Mesendoderm (in vitro differentiated cells): ENCODE data around the gene GDPGP1.
A peak's percentile ranks its signal among the peaks of the same experiment; 100 is the strongest.
"Not testable (repeated sequence)": the region's sequence is repeated elsewhere in the genome, so short reads cannot be mapped to it uniquely, and the experiment has no call there.

Experiments used
- DNase-seq: peaks from one replicate; pipeline ENCODE4 v3.0.0; 2013
- H2AK5ac ChIP-seq: 2 replicates; pipeline ENCODE4 v1.6.1; 2013; ENCODE audit warnings: low read length, inconsistent platforms
- H2BK120ac ChIP-seq: 2 replicates; pipeline ENCODE4 v1.6.1; 2013; ENCODE audit warnings: low read depth, mild to moderate bottlenecking, low read length, moderate library complexity, mixed read lengths
- H2BK15ac ChIP-seq: replicated peaks from 2 replicates; pipeline ENCODE4 v1.6.1; 2013; ENCODE audit warnings: low read depth, mild to moderate bottlenecking, moderate library complexity
- H2BK5ac ChIP-seq: 2 replicates; pipeline ENCODE4 v1.6.1; 2013; ENCODE audit warnings: low read length, inconsistent platforms
- H3K18ac ChIP-seq: 2 replicates; pipeline ENCODE4 v1.6.1; 2013; ENCODE audit warnings: mild to moderate bottlenecking, low read length, mixed read lengths
- H3K23ac ChIP-seq: one replicate; pipeline ENCODE4 v1.6.1; 2013; ENCODE audit warnings: low read length
- H3K27ac ChIP-seq: 2 replicates; pipeline ENCODE4 v1.5.1; 2013; ENCODE audit warnings: low read depth, mild to moderate bottlenecking, inconsistent platforms, low read length, moderate library complexity
- H3K27me3 ChIP-seq: 2 replicates; pipeline ENCODE4 v1.6.1; 2013; ENCODE audit warnings: low read length, control low read depth, mild to moderate bottlenecking, inconsistent platforms; ENCODE audit not compliant: insufficient read depth, poor library complexity
- H3K36me3 ChIP-seq: 2 replicates; pipeline ENCODE4 v1.6.1; 2013; ENCODE audit warnings: low read length, inconsistent platforms; ENCODE audit not compliant: control insufficient read depth, insufficient read depth
- H3K4ac ChIP-seq: one replicate; pipeline ENCODE4 v1.6.1; 2013; ENCODE audit warnings: low read depth, mild to moderate bottlenecking, low read length, moderate library complexity
- H3K4me1 ChIP-seq: 2 replicates; pipeline ENCODE4 v1.6.1; 2013; ENCODE audit warnings: low read depth, low read length, inconsistent platforms; ENCODE audit not compliant: control insufficient read depth
- H3K4me2 ChIP-seq: 2 replicates; pipeline ENCODE4 v1.6.1; 2013; ENCODE audit warnings: low read length
- H3K4me3 ChIP-seq: 2 replicates; pipeline ENCODE4 v1.5.1; 2013; ENCODE audit warnings: mild to moderate bottlenecking, low read length
- H3K56ac ChIP-seq: one replicate; pipeline ENCODE4 v1.6.1; 2013; ENCODE audit warnings: low read length
- H3K79me1 ChIP-seq: 2 replicates; pipeline ENCODE4 v1.6.1; 2013; ENCODE audit warnings: low read length, inconsistent platforms
- H3K79me2 ChIP-seq: 2 replicates; pipeline ENCODE4 v1.6.1; 2013; ENCODE audit warnings: mild to moderate bottlenecking, low read length; ENCODE audit not compliant: control insufficient read depth, insufficient read depth
- H3K9ac ChIP-seq: 2 replicates; pipeline ENCODE4 v1.6.1; 2013; ENCODE audit warnings: low read length, inconsistent platforms
- H4K5ac ChIP-seq: one replicate; pipeline ENCODE4 v1.6.1; 2013; ENCODE audit warnings: low read length
- H4K8ac ChIP-seq: one replicate; pipeline ENCODE4 v1.6.1; 2013; ENCODE audit warnings: low read depth, mild to moderate bottlenecking, control low read depth, low read length, moderate library complexity
- WGBS: extraction: QIAGEN DNeasy Blood & Tissue Kit; methylation state at CpG from one replicate; pipeline ENCODE4 v1.1.7; 2013; ENCODE audit warnings: low lambda C conversion rate, missing lambda C conversion rate; ENCODE audit not compliant: insufficient coverage; ENCODE audit errors: extremely low coverage; 5-methylcytosine and 5-hydroxymethylcytosine counted together

Gene GDPGP1

DNA sequence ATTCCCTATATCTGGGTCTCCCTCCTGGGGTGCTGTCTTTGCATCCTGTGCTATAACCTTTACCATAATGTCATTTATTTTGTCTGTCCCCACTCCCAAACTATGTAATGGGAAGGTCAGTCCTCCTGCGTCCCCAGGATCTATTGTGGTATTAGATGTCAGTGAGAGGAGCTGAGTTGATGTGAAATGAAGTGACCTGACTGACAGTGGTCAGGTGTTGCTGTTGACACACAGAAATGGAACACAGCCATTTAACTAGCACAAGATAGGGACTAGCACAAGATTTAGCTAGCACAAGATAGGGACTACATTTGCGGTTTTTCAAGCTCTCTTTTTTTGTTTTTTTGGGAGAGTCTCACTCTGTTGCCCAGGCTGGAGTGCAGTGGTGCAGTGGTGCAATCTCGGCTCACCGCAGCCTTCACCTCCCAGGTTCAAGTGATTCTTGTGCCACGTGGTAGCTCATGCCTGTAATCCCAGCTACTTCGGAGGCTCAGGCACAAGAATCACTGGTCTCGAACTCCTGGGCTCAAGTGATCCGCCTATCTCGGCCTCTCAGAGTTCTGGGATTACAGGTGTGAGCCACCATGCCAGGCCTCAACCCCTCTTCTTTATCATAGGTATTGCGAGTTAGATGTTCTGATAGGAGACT, 36.6 kb downstream of the GDPGP1 start:
- Histone ChIP-seq H3K36me3 (peaks cover 14% of the 10 kb centered on the region), H3K23ac (no peak overlapping the region), H4K8ac (no peak overlapping the region), H3K27me3 (no peaks in the 10 kb centered on the region), H2AK5ac (no peak overlapping the region), H3K27ac (no peak overlapping the region), H3K79me1 (peaks cover 22% of the 10 kb centered on the region), H3K9ac (no peak overlapping the region), H4K5ac (no peak overlapping the region), H3K4ac (no peak overlapping the region), H3K4me1 (peaks cover 7% of the 10 kb centered on the region), H3K4me2 (no peak overlapping the region), H3K79me2 (peaks cover 54% of the 10 kb centered on the region), H3K18ac (no peak overlapping the region), H2BK15ac (no peak overlapping the region), H2BK120ac (no peak overlapping the region), H3K56ac (no peak overlapping the region), H3K4me3 (no peak overlapping the region), H2BK5ac (no peak overlapping the region)
- no CpG with 5 or more reads among the region's 10 CpGs for WGBS
- no peak for DNase-seq

DNA sequence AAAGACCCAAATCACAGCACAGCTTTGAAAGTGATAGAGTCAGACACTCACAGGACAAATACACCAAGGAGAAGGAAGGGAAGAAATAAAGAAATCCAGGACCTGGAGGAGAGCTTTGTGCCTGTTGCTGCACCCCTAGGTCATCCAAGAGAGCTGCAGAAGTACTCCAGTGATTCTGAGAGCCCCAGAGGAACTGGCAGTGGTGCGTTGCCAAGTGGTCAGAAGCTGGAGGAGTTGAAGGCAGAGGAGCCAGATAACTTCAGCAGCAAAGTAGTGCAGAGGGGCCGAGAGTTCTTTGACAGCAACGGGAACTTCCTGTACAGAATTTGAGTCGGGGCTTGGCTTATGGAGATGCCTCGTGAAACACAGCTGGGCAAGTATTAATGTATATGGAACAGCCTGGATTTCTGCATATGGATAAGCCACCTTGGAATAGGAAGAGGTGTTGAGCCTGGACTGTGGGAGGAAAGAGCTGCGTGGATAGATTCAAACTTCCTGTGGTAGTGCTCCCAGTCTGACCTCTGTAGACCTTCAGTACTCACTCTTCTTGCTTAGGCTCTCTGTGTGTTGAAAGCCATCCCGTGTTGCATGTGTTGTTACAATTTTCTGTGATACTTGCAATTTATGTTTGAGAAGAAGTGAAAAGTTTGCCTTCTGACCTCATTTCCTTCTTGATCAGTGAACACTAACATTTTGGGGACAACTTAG, 37.6 kb downstream of the GDPGP1 start:
- H3K4me1 ChIP-seq: peaks cover 7% of the 10 kb centered on the region
- no peak overlapping the region for H3K56ac ChIP-seq
- H3K4me3 ChIP-seq: no peak overlapping the region
- no peak overlapping the region for H4K5ac ChIP-seq
- no peaks in the 10 kb centered on the region for H3K27me3 ChIP-seq
- H3K27ac ChIP-seq: no peak overlapping the region
- H3K23ac ChIP-seq: no peak overlapping the region
- no peak overlapping the region for H4K8ac ChIP-seq
- no peak overlapping the region for H3K4ac ChIP-seq
- H2BK120ac ChIP-seq: no peak overlapping the region
- no peak overlapping the region for H2BK5ac ChIP-seq
- no peak overlapping the region for H3K9ac ChIP-seq
- no peak for DNase-seq
- no peak overlapping the region for H2AK5ac ChIP-seq
- peaks cover 22% of the 10 kb centered on the region for H3K79me1 ChIP-seq
- H3K79me2 ChIP-seq: peaks cover 46% of the 10 kb centered on the region
- no CpG with 5 or more reads among the region's 7 CpGs for WGBS
- H3K36me3 ChIP-seq: peaks cover 14% of the 10 kb centered on the region
- H3K18ac ChIP-seq: no peak overlapping the region
- no peak overlapping the region for H3K4me2 ChIP-seq
- no peak overlapping the region for H2BK15ac ChIP-seq

DNA sequence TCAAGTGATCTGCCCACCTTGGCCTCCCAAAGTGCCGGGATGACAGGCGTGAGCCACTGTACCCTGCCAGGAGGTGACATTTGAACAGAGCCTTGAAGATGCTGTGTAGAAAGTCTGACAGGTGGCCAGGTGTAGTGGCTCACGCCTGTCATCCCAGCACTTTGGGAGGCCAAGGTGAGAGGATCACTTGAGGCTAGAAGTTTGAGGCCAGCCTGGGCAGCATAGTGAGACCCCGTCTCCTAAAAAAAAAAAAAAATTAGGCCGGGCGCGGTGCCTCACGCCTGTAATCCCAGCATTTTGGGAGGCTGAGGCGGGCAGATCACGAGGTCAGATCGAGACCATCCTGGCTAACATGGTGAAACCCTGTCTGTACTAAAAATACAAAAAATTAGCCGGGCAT, 44.5 kb downstream of the GDPGP1 start:
- not testable (repeated sequence) for H3K79me2 ChIP-seq, DNase-seq, H3K9ac ChIP-seq, H3K18ac ChIP-seq, H2AK5ac ChIP-seq, H2BK15ac ChIP-seq, H4K8ac ChIP-seq, H2BK120ac ChIP-seq, H3K23ac ChIP-seq, H3K36me3 ChIP-seq, H3K27ac ChIP-seq, H4K5ac ChIP-seq, H3K27me3 ChIP-seq, H3K4me2 ChIP-seq, H3K79me1 ChIP-seq, H3K4ac ChIP-seq, H3K4me1 ChIP-seq, H3K56ac ChIP-seq, H3K4me3 ChIP-seq, H2BK5ac ChIP-seq
- WGBS: no CpG with 5 or more reads among the region's 12 CpGs

DNA sequence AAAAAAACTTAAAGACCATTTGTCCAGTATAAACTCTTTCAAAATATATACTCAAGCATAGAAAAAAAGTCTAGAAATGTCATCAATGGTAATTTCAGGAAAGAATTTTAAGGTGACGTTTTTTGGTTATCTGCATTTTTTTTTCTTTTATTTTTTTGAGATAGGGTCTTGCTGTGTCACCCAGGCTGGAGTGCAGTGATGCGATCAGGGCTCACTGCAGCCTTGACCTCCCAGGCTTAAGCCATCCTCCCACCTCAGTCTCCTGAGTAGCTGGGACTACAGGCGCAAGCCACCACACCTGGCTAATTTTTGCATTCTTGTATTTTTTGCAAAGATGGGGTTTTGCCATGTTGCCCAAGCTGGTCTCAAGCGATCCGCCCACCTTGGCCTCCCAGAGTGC, 46.7 kb downstream of the GDPGP1 start:
- not testable (repeated sequence) for H4K8ac ChIP-seq, H3K27ac ChIP-seq, H3K79me2 ChIP-seq, H2BK15ac ChIP-seq, H2BK120ac ChIP-seq, H3K18ac ChIP-seq, H3K36me3 ChIP-seq, H2AK5ac ChIP-seq, H4K5ac ChIP-seq, H3K56ac ChIP-seq, H3K4ac ChIP-seq, H3K4me2 ChIP-seq, H3K79me1 ChIP-seq, H3K9ac ChIP-seq, DNase-seq, H3K23ac ChIP-seq, H2BK5ac ChIP-seq, H3K4me3 ChIP-seq, H3K4me1 ChIP-seq, H3K27me3 ChIP-seq
- no CpG with 5 or more reads among the region's 5 CpGs for WGBS

DNA sequence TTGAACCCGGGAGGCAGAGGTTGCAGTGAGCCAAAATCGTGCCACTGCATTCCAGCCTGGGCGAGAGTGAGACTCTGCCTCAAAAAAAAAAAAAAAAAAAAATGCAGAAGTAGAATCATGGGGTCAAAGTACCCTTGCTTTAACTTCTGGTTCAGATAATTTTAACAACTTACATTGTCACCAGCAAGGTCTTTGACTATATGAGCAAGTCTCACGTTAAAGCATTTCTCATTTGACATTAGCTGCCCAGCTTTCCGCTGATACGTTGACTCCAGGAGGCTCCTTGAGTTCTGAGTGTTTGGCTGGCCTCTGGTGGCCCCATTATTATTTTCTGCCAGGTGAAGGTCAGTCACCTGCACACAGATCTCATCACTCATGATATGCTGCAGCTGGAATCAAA, 47.6 kb downstream of the GDPGP1 start:
- not testable (repeated sequence) for H3K79me1 ChIP-seq, H3K23ac ChIP-seq, H3K27me3 ChIP-seq, H3K36me3 ChIP-seq, H2BK120ac ChIP-seq, H3K79me2 ChIP-seq, H3K4me1 ChIP-seq, H3K4me2 ChIP-seq, H4K5ac ChIP-seq, H3K4me3 ChIP-seq, H3K27ac ChIP-seq, H2AK5ac ChIP-seq, H3K9ac ChIP-seq, DNase-seq, H3K56ac ChIP-seq, H3K4ac ChIP-seq, H2BK5ac ChIP-seq, H2BK15ac ChIP-seq, H4K8ac ChIP-seq, H3K18ac ChIP-seq
- no CpG with 5 or more reads among the region's 6 CpGs for WGBS

DNA sequence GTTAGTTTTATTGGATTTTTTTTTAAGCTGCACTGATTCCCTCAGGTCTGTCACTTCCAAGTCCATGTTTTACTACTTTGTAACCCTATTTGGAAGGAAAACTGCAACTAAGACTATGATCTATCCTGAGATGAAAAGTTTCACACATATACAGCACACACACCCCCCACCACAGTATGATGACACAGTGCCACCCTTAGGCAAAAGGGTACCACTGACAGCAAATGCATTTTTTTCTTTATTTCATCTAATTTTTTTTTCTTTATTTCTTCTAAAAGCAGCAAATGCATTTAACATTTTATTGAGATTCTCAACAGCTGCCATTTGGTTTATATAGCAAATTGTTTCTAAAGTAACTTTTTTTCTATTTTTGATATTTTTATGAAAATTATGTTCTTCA, 52.7 kb downstream of the GDPGP1 start:
- Histone ChIP-seq H2AK5ac (no peak overlapping the region), H2BK5ac (no peak overlapping the region), H3K27me3 (no peaks in the 10 kb centered on the region), H3K36me3 (no peaks in the 10 kb centered on the region), H3K9ac (no peak overlapping the region), H2BK15ac (no peak overlapping the region), H3K27ac (no peak overlapping the region), H3K4ac (no peak overlapping the region), H3K79me1 (no peaks in the 10 kb centered on the region), H3K79me2 (no peaks in the 10 kb centered on the region), H3K4me2 (no peak overlapping the region), H3K4me3 (no peak overlapping the region), H3K18ac (no peak overlapping the region), H3K23ac (no peak overlapping the region), H2BK120ac (no peak overlapping the region), H4K5ac (no peak overlapping the region), H3K4me1 (no peaks in the 10 kb centered on the region), H4K8ac (no peak overlapping the region), H3K56ac (no peak overlapping the region)
- peak; percentile 32 for DNase-seq
